GM21717 (cell line): ENCODE data around the gene ACAA2.
"Not testable (repeated sequence)": the region's sequence is repeated elsewhere in the genome, so short reads cannot be mapped to it uniquely, and the experiment has no call there.

ENCODE experiments used
- ATAC-seq: cut with Tn5 transposase; IDR thresholded peaks from one replicate; pipeline ENCODE4 v1.9.1; 2021; ENCODE audit warnings: mild to moderate bottlenecking, moderate library complexity; ENCODE audit not compliant: unreplicated experiment

ACAA2 gene

GRCh38 chr18:49845629-49846360 is 32.5 kb upstream of the ACAA2 start:
- no peak for ATAC-seq

DNA sequence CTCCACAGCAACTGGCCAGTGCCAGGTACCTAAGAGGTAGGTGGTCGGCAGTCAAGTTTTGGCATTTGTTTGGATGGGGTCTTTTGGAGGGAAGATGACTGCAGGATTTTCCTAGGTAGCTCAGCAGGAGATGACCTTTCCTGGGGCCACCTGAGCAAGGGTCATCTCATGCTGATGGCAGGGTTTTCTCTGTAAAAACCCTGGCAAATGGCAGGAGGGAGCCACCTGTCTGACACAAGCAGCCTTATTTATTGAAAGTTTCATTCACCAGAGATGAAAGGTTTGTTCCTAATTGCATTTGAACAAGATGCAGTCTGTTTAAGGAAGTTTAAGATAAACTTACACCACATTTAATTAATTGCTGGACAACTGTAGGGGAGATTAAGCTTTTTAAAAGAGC is 31.6 kb upstream of the ACAA2 start:
- ATAC-seq, result no peak

GRCh38 chr18:49843778-49844625 is 30.7 kb upstream of the ACAA2 start:
- no peak for ATAC-seq

DNA sequence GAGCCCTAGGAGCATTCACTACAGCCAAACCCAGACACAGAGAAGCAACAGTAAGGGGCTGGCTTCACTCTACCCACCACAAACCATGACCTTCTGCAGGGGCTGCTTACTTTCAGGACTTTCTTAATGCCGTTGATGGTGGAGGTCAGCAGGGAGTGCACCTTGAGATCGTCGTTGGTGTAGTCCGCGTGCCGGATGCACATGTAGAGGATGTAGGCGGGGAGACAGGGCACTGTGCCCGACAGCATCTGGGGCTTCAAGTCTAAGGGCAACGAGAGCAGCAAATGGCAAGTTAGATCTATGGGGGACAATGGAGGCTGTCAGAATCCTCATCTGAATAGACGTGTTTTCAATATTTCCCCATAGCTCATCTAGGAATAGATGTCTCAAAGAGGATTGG is 29.8 kb upstream of the ACAA2 start:
- ATAC-seq, result no peak

GRCh38 chr18:49842656-49843055 is 29.3 kb upstream of the ACAA2 start:
- ATAC-seq, result no peak

DNA sequence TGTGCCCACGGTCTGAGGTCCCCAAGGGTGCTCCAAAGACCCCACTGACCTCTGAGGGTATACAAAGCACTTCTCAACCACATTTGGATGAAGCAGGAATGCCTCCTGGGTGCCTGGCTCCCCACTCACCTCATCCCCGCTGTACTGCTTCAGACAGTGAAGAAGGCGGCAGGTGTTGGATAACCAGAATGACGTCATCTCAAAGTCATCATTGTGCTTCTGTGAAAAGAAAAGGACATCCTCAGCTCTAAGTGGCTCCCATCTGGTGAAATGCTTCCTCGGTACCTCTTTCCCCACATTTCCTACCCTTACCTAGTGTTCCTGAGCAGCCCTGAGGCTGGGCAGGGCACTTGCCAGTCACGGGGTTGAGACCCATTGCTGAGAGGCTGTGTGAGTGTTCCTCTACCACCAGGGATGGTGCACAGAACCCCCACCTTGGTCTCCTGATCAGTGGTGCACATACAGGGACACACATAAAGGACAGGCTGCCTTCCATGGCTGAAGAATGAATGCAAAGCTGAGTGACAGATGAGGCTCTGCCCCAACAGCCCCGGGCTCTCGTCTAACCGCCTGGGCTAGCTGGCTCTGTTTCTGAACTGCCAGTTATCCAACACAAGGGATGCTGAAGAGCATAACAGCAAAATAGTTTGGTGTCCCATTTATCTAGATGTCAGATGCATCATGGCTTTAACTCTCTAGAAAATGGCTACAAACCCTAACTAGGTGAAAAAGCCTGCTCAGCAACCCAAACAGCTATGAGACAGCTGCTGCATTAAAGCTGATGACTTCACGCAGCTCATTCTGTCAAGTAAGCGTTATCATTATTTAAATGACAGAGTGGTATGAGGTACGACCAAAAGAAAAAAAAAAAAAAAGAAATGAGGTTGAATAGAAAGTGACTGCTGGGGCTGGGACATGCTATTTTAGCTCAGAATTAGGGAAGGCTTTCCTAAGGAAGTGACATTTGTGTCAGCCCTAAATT is 28.2 kb upstream of the ACAA2 start:
- no peak for ATAC-seq

- ATAC-seq, result no peak
These were observed 25.7 kb upstream of the ACAA2 start for GRCh38 chr18:49839012-49839411.

- no peak for ATAC-seq
These were observed 25.0 kb upstream of the ACAA2 start for GRCh38 chr18:49838381-49838780.

- no peak for ATAC-seq
These were observed 24.6 kb upstream of the ACAA2 start for GRCh38 chr18:49837889-49838288.

DNA sequence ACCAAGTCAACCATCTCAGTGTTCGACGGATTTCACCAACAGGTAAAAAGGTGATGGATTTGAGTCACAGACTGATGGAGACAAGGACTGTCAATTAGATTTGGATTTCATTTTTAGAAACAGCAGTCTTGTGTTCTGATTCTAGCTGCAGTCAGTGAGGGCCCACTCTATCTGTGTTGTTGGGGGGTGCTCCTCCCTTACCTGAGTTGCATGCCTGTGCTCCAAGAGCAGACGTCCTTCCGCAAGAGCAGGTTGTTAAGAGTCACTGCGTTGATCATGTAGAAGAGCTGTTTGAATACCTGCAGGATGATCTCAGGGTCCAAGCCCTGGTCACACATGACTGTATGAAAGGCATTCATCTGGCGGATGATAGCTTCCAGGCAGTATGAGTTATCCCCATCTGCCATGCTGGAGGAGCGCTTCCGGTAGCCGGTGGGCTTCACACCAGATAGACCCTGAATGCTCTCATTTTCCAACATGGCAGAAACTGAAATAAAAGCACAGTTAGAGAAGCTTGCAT is 24.0 kb upstream of the ACAA2 start:
- not testable (repeated sequence) for ATAC-seq

DNA sequence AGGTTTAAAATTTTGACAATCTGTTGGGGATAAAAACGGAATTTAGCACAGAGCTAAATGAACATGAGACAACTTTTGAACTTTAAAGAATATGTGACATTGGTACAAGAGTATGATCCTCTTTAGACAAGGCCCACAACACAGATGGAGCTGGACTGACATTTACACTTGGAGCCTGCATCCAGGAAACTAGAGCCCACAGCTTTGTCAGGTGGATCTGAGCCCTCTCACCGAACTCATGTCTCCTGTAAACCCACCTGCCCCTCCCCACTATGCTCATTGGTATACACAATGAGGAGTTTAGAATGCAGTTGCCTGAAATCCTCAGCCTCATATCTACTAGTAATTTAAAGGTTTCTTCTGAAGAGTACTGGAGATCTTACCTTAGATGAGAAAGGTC is 22.1 kb upstream of the ACAA2 start:
- no peak for ATAC-seq

- ATAC-seq, result no peak
These were observed 20.9 kb upstream of the ACAA2 start for GRCh38 chr18:49834258-49834657.

DNA sequence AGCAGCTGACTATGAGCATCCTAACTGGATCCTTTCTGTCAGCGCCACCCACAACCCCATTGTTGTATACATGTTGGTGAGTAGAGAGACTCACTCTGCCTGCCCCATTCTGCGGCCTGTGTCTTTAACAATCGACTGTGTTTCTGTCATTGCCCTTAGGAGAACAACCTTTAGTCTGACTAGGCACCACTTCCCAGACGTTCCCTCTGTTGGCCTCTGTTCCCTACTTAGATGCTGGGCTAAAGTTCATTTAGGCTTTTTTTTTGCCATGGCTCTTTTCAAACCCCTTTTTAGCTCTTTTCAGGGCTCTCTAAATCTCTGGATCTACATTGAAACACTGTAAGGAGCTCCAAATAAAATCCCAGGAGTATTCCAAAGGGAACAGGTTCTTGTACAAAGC is 20.5 kb upstream of the ACAA2 start:
- ATAC-seq, result no peak

DNA sequence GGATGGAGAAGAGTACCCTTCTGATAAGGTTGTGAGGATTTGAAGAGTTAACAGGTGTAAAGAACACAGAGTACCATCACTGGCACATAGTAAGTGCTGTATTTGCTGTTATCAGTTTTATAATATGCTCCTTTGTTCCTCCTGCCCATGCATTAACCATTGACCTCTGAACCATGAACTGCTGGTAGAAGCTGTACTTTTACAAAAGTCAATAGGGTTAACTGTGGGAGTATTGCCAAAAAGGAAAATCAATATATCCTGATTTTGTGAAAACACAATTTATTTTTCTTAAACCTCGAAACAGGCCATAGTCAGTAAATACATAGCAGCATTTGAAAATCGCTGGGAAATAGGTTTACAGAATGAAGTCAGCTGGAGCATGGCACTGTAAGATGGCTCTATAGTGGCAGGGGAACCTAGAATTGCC is 18.9 kb upstream of the ACAA2 start:
- ATAC-seq, result no peak

- ATAC-seq, result no peak
These were observed 14.7 kb upstream of the ACAA2 start for GRCh38 chr18:49827996-49828395.

GRCh38 chr18:49819823-49820671 is 6.7 kb upstream of the ACAA2 start:
- no peak for ATAC-seq

DNA sequence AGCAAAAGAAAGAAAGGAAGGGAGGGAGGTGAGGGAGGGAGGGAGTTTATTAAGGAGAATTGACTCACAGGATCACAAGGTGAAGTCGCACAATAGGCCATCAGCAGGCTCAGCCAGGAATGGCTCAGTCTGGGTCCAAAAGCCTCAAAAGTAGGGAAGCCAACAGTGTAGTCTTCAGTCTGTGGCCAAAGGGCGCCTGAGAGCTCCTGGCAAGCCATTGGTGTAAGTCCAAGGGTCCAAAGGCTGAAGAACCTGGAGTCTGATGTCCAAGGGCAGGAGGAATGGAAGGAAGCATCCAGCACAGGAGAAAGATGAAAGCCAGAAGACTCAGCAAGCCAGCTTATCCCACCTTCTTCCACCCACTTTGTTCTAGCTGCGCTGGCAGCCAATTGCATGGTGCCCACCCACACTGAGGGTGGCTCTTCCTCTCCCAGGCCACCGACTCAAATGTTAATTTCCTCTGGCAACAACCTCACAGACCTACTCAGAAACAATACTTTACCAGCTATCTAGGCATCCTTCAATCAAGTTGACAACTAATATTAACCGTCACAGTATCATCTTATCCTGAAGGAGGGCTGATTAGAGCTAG is 5.8 kb upstream of the ACAA2 start:
- no peak for ATAC-seq

GRCh38 chr18:49817947-49818346 is 4.6 kb upstream of the ACAA2 start:
- no peak for ATAC-seq

DNA sequence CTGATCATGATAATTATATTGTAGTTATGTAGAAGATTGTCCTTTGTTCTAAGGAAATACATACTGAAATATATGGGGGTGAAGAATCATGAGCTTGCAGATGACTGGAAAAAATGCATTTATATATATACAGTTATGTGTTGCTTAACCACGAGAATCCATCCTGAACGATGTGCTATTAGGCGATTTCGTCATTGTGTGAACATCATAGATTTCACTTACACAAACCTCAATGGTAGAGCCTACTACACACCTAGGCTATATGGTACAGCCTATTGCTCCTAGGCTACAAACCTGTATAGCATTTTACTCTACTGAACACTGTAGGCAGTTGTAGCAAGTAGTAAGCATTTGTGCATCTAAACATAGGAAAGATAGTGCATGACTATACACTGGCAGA is 2.6 kb upstream of the ACAA2 start:
- no peak for ATAC-seq

DNA sequence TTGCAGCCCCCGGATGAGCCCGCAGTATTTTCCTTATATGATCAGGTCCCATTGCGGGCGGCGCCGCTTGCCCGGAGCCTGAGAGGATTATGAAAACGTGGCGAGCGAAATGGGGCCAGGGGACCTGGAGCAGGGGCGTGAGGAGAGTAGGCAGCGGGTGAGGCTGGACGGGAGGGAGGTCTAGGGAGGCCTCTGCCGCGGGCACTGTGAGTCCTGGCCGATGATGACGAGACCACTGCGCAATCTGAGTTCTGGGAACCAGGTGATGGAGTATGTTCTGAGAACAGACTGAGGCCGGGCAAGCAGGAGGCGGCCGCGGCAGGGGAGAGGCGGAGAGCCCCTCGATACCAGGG is 790 bp upstream of the ACAA2 start:
- ATAC-seq, result peak; percentile 23
